ENCODE data around the gene FDPS.

FDPS gene

GRCh38 chr1:155342842-155343241 lies 34.2 kb downstream of the FDPS start (continued):
- no peak for TF ChIP-seq ZNF518A (tag by site-specific recombination; conservative IDR thresholded peaks at IDR 0.05; ENCODE audit: low read depth)

GRCh38 chr1:155352631-155353030 lies 44.0 kb downstream of the FDPS start:
- CTCF ChIA-PET = no interaction called here
- Histone ChIP-seq H3K9me3 (ENCODE audit: control insufficient read depth, insufficient read depth, low read depth, low read length) (no peaks in the 10 kb centered on the region), H3K36me3 (ENCODE audit: control insufficient read depth in 2 of 2, insufficient read depth in 1 of 2, low read length in 2 of 2) (peaks cover 68 to 86% of the 10 kb centered on the region in 2 experiments), H3K27ac (ENCODE audit: extremely low read depth, low read depth, low read length) (no peak overlapping the region), H3K4me1 (ENCODE audit: control insufficient read depth, insufficient read depth, low read length) (no peaks in the 10 kb centered on the region), H3K4me3 (ENCODE audit: low read depth, low read length) (no peak overlapping the region)
- TF ChIP-seq ZNF248 (tag by site-specific recombination; IDR thresholded peaks at IDR 0.05) (no peak), ZNF341 (tag by site-specific recombination; IDR thresholded peaks at IDR 0.05; ENCODE audit: low read depth) (no peak), MEIS1 (CRISPR knock-in tag; IDR thresholded peaks at IDR 0.05; ENCODE audit: borderline replicate concordance) (no peak), ZNF174 (tag by site-specific recombination; IDR thresholded peaks at IDR 0.05) (no peak), KLF16 (tag by site-specific recombination; IDR thresholded peaks at IDR 0.05) (no peak), ZBTB44 (tag by site-specific recombination; IDR thresholded peaks at IDR 0.05) (no peak)
- POLR2A ChIA-PET = no interaction called here

- ChIA-PET CTCF (no interaction called here), POLR2A (no interaction called here)
- H3K9me3 ChIP-seq (ENCODE audit: control insufficient read depth, insufficient read depth, low read depth, low read length) = no peaks in the 10 kb centered on the region
- no peak overlapping the region for H3K27ac ChIP-seq (ENCODE audit: extremely low read depth, low read depth, low read length)
- H3K4me1 ChIP-seq (ENCODE audit: control insufficient read depth, insufficient read depth, low read length) = no peaks in the 10 kb centered on the region
- TF ChIP-seq ZNF214 (tag by site-specific recombination; IDR thresholded peaks at IDR 0.05; ENCODE audit: borderline replicate concordance) (no peak), ZNF391 (tag by site-specific recombination; IDR thresholded peaks at IDR 0.05; ENCODE audit: borderline replicate concordance, low read depth) (no peak), ZNF211 (tag by site-specific recombination; IDR thresholded peaks at IDR 0.05; ENCODE audit: low read depth) (no peak), YY2 (tag by site-specific recombination; IDR thresholded peaks at IDR 0.05) (no peak), ZNF645 (tag by site-specific recombination; IDR thresholded peaks at IDR 0.05) (no peak), ZNF148 (tag by site-specific recombination; IDR thresholded peaks at IDR 0.05; ENCODE audit: borderline replicate concordance) (no peak)
- H3K36me3 ChIP-seq (ENCODE audit: control insufficient read depth in 2 of 2, insufficient read depth in 1 of 2, low read length in 2 of 2) = peaks cover 53% of the 10 kb centered on the region in 2 experiments
- H3K4me3 ChIP-seq (ENCODE audit: low read depth, low read length) = no peak overlapping the region
Measured at GRCh38 chr1:155360051-155360450, 51.4 kb downstream of the FDPS start.

Data from HEK293 (cell line).